Pancreas (tissue), 10 donors: ENCODE results near the gene DOP1B. TPM values are rescaled to one million over a fixed set of nuclear protein-coding genes. Genes with fewer than 3 reads are reported as not detected.
A peak's percentile ranks its signal among the peaks of the same experiment; 100 is the strongest.

Experiments used
- ATAC-seq, 4 donors: fragments of 200-7000 bp; cut with Tn5 transposase; one replicate each; pipeline versions ENCODE4 v1.8.0 to v1.9.1; 2020; ENCODE audit warnings: mild to moderate bottlenecking in 4 of 4, moderate library complexity in 4 of 4
- DNase-seq, 6 donors: peaks; one replicate each; pipeline ENCODE4 v3.0.0-alpha.2; 2020
- FAIRE-seq: peaks from 2 replicates; lab custom pipeline; 2012; peaks lifted over from hg19 to GRCh38; lab: Jason Lieb, UNC
- H3K27ac ChIP-seq, 4 donors: fragments of 200-600 bp; sonication (generic); 1 replicate in 3 of 4; 2 replicates in 1 of 4; pipeline versions ENCODE4 v1.5.0 to v1.8.0; 2020
- H3K27me3 ChIP-seq, 4 donors: fragments of 200-600 bp; one replicate each; pipeline ENCODE4 v1.8.0; 2021
- H3K36me3 ChIP-seq, 3 donors: fragments of 200-600 bp; sonication (generic) in 1 of 3; one replicate each; pipeline versions ENCODE4 v1.5.0 to v1.8.0; 2020 to 2021
- H3K4me1 ChIP-seq, 3 donors: fragments of 200-600 bp; one replicate each; pipeline ENCODE4 v1.8.0; 2021
- H3K4me3 ChIP-seq, 4 donors: fragments of 200-600 bp; sonication (generic) in 2 of 4; one replicate each; pipeline versions ENCODE4 v1.5.0 to v1.8.0; 2020 to 2021
- H3K9me3 ChIP-seq, 4 donors: fragments of 200-600 bp; one replicate each; pipeline ENCODE4 v1.8.0; 2021
- whole genome bisulfite sequencing, 2 donors: extraction: QIAGEN DNeasy Blood & Tissue Kit; methylation state at CpG; one replicate each; pipeline ENCODE4 v1.1.7; 2013; 5-methylcytosine and 5-hydroxymethylcytosine counted together
- intact Hi-C, 3 donors: fragments of 100-400 bp; cut with DNase I; formaldehyde crosslinking; loops; one replicate each; pipeline versions ENCODE4 v1.11.1 to v1.14.2; 2022
- polyA plus RNA-seq, 2 donors: library from polyadenylated mRNA; stranded (reverse); fragments of 200-250 nt; gene quantifications; one replicate each; pipeline ENCODE4 v1.2.3, GENCODE V29; 2013
- total RNA-seq, 6 donors: library from RNA; stranded (reverse); fragmentation: NEBNext Ultra II Directional in 4 of 6; extraction: Animal tissue kit (Norgen Biotek cat#: 25700) in 4 of 6; gene quantifications; one replicate each; pipeline versions ENCODE4 v1.2.1 to v1.2.4, GENCODE V29; 2021 to 2023
- TF ChIP-seq, protein P1 (sequence below), 4 donors: fragments of 200-600 bp; sonication (generic) in 3 of 4; IDR thresholded peaks; one replicate each; pipeline versions ENCODE4 v1.5.0 to v1.8.0; 2021; ENCODE audit warnings: antibody characterized with exemption in 4 of 4
- donor health status: healthy with polysubstance abuse.
- donor health status: DM: no; HTN: no; CAD: no; lungs with moderate emphysema.
- donor health status: DM: no; HTN: no; CAD: no.
- donor health status: control.
- donor health status: control.
- donor health status: Bipolar disorder and iron deficiency.
- donor health status: DM: yes; HTN: yes; CAD: no.
- donor health status: DM: no; HTN: no; CAD: no.
- donor health status: DM: no; HTN: no; CAD: no.
- donor health status: DM: yes; HTN: yes; CAD: no.

DOP1B gene
- total and polyA plus RNA-seq, 8 donors = 3.1 to 15.4 (median 6.4) TPM

DNA sequence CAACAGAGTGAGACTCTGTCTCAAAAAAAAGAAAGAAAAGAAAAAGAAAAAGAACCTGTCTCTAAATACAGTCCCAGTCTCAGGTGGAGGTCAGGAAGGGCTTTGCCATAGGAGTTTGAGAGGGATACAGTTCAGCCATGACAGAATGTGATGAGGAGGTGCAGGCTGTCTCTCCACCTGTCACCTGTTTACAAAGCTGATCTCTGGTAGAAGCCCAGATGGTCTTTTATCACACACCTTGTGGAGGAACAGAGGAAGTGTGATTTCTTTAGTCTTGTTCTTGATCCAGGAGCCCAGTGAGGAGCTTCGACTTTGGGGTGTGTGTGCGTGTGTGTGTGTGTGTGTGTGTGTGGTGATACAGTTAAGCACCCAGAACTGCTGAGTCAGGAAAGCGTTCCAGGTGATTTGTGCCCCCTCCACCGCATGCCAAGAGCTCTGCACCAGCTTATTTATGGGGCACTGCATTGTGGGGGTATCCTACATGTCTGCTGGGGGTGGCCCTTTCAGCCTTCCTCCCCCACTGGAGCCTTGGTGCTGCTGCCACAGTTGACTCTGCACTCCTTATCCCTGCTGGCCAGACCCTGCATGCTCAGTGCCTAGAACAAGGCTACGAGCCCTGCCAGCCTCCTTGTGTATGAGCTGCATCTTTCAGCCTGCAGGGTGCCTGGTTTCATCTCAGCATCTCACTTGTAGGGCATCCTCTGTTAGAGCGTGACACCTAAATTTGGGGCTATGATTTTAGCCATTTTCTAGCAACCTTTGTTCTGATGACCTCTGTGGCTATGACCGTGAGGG, 19.3 kb downstream of the DOP1B start:
- FAIRE-seq (no peak), ATAC-seq (peak in 1 of 4 donors; percentile 11), DNase-seq (no peak)
- Histone ChIP-seq H3K9me3 (no peaks in the 10 kb centered on the region), H3K27me3 (no peaks in the 10 kb centered on the region), H3K27ac (no peak overlapping the region), H3K4me3 (no peak overlapping the region), H3K4me1 (no peaks in the 10 kb centered on the region), H3K36me3 (no peaks in the 10 kb centered on the region)
- TF ChIP-seq, protein P1, sequence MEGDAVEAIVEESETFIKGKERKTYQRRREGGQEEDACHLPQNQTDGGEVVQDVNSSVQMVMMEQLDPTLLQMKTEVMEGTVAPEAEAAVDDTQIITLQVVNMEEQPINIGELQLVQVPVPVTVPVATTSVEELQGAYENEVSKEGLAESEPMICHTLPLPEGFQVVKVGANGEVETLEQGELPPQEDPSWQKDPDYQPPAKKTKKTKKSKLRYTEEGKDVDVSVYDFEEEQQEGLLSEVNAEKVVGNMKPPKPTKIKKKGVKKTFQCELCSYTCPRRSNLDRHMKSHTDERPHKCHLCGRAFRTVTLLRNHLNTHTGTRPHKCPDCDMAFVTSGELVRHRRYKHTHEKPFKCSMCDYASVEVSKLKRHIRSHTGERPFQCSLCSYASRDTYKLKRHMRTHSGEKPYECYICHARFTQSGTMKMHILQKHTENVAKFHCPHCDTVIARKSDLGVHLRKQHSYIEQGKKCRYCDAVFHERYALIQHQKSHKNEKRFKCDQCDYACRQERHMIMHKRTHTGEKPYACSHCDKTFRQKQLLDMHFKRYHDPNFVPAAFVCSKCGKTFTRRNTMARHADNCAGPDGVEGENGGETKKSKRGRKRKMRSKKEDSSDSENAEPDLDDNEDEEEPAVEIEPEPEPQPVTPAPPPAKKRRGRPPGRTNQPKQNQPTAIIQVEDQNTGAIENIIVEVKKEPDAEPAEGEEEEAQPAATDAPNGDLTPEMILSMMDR (IDR thresholded peaks at IDR 0.05) = no peak
- intact Hi-C loops = no loop called here
- WGBS, 2 donors = 77 to 84% methylated on average over 7 of the region's 7 CpGs

DNA sequence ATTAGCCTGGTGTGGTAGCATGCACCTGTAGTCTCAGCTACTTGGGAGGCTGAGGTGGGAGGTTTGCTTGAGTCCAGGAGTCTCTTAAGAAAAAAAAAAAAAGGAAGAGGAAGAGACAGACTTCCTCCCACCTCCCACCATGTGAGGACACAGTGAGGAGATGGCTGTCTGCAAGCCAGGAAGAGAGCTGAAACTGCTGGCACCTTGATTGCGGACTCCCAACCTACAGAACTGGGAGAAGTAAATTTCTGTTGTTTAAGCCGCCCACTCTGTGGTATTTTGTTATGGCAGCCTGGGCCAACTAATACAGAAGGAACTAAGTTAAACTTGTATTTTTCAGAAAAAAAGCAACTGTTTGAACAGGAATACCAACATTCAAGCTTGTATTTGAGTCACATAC, 21.7 kb downstream of the DOP1B start:
- H3K4me3 ChIP-seq = no peak overlapping the region
- H3K36me3 ChIP-seq = no peaks in the 10 kb centered on the region
- no peaks in the 10 kb centered on the region for H3K9me3 ChIP-seq
- no peak for FAIRE-seq
- no peaks in the 10 kb centered on the region for H3K27me3 ChIP-seq
- TF ChIP-seq, protein P1 (IDR thresholded peaks at IDR 0.05) = no peak
- H3K27ac ChIP-seq = no peak overlapping the region
- no peaks in the 10 kb centered on the region for H3K4me1 ChIP-seq
- no peak for DNase-seq
- whole genome bisulfite sequencing, 2 donors = 94 to 97% methylated on average over 2 of the region's 2 CpGs
- ATAC-seq = peak in 1 of 4 donors; percentile 26
- intact Hi-C loops = no loop called here

DNA sequence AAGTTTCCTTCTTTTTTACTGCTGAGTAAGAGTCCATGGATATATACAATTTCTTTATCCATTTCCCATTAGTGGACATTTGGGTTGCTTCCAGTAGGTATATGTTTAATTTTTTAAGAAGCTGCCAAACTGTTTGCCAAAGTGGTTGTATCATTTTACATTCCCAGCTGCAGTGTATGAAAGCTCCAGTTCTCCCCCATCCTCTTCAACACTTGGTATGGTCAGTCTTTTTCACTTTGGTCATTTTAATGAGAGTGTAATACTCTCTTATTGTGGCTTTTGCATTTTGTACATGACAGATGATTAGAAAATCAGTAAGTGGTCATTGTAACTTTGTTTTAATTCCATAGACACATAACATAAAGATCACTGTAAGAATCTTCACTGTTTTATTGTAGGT, 22.5 kb downstream of the DOP1B start:
- intact Hi-C loops = no loop called here

GRCh38 chr21:36180963-36181362, 24.3 kb downstream of the DOP1B start:
- DNase-seq (no peak), ATAC-seq (no peak), FAIRE-seq (no peak)
- no peaks in the 10 kb centered on the region for H3K27me3 ChIP-seq
- no peak overlapping the region for H3K4me3 ChIP-seq
- no peaks in the 10 kb centered on the region for H3K9me3 ChIP-seq
- 94 to 98% methylated on average over 5 of the region's 5 CpGs for WGBS, 2 donors
- H3K27ac ChIP-seq = no peak overlapping the region
- TF ChIP-seq, protein P1 (IDR thresholded peaks at IDR 0.05) = no peak
- intact Hi-C loops = no loop called here
- H3K36me3 ChIP-seq = no peaks in the 10 kb centered on the region
- no peaks in the 10 kb centered on the region for H3K4me1 ChIP-seq

More for the DNA sequence above, 22.5 kb downstream of the DOP1B start:
- DNase-seq (no peak), FAIRE-seq (no peak), ATAC-seq (no peak)
- Histone ChIP-seq H3K4me1 (no peaks in the 10 kb centered on the region), H3K36me3 (no peaks in the 10 kb centered on the region), H3K9me3 (no peaks in the 10 kb centered on the region), H3K27me3 (no peaks in the 10 kb centered on the region), H3K27ac (no peak overlapping the region), H3K4me3 (no peak overlapping the region)
- TF ChIP-seq, protein P1 (IDR thresholded peaks at IDR 0.05) = no peak

- H3K4me3 ChIP-seq = no peak overlapping the region
- no peaks in the 10 kb centered on the region for H3K36me3 ChIP-seq
- peaks cover 0 to 6% (median 3%) of the 10 kb centered on the region in 3 donors for H3K4me1 ChIP-seq
- intact Hi-C loops = no loop called here
- no peaks in the 10 kb centered on the region for H3K27me3 ChIP-seq
- ATAC-seq (no peak), FAIRE-seq (no peak), DNase-seq (no peak)
- TF ChIP-seq, protein P1 (IDR thresholded peaks at IDR 0.05) = no peak
- WGBS, 2 donors = 92 to 93% methylated on average over 11 of the region's 11 CpGs
- H3K9me3 ChIP-seq = no peaks in the 10 kb centered on the region
- no peak overlapping the region for H3K27ac ChIP-seq
These were observed 26.6 kb downstream of the DOP1B start for GRCh38 chr21:36183144-36183795.
